ENCODE measurements around the gene ELOVL5. TPM values are rescaled to one million over a fixed set of nuclear protein-coding genes. Genes with fewer than 3 reads are reported as not detected.

ELOVL5 gene
- total RNA-seq, 6 experiments from 2014 or later = 82.0 to 104 (median 89.1) TPM

DNA sequence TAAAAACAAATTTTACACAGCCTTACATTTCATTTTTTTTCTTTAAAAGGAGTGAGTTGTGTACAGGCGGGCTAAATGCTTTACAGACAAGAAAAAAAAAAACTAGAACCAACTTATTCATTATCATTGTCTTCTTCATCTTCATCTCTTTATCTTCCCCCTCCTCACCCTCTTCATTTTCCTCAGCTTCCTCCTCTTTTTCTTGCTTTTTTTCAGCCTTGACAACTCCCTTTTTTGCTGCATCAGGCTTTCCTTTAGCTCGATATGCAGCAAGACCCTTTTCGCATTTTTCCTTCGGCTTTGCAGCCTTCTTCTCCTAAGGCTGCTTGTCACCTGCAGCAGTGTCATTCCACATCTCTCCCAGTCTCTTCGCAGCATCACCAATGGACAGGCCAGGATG, 113.2 kb downstream of the ELOVL5 start:
- H3K4me1 Mint-ChIP-seq (ENCODE audit: low read depth) = no peaks in the 10 kb centered on the region
- H3K36me3 Mint-ChIP-seq (ENCODE audit: low read depth) = no peaks in the 10 kb centered on the region
- H3K27ac Mint-ChIP-seq = no peak overlapping the region
- no peak for DNase-seq
- peaks cover 34% of the 10 kb centered on the region for H3K27me3 Mint-ChIP-seq (ENCODE audit: insufficient read depth)
- TF ChIP-seq, protein P1, sequence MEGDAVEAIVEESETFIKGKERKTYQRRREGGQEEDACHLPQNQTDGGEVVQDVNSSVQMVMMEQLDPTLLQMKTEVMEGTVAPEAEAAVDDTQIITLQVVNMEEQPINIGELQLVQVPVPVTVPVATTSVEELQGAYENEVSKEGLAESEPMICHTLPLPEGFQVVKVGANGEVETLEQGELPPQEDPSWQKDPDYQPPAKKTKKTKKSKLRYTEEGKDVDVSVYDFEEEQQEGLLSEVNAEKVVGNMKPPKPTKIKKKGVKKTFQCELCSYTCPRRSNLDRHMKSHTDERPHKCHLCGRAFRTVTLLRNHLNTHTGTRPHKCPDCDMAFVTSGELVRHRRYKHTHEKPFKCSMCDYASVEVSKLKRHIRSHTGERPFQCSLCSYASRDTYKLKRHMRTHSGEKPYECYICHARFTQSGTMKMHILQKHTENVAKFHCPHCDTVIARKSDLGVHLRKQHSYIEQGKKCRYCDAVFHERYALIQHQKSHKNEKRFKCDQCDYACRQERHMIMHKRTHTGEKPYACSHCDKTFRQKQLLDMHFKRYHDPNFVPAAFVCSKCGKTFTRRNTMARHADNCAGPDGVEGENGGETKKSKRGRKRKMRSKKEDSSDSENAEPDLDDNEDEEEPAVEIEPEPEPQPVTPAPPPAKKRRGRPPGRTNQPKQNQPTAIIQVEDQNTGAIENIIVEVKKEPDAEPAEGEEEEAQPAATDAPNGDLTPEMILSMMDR (IDR thresholded peaks at IDR 0.05) = no peak
- H3K4me3 Mint-ChIP-seq = no peak overlapping the region
- H3K9me3 Mint-ChIP-seq = no peaks in the 10 kb centered on the region

DNA sequence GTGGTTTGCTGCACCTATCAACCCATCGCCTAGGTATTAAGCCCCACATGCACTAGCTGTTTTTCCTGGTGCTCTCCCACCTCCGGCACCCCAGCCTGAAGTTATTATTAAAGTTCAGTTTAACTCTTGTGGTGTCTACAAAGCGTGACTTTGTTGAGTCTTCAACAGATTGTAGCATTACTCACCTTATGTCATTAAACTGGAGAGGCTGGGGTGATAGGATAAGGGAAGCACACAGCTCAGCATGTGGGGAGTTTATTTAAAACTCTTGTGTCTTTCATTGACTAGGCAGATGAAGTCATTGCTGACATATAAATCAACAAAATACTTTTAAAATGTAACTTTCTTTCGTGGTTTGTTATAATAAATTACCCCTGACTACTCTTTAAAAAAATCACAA, 115.4 kb downstream of the ELOVL5 start:
- no peaks in the 10 kb centered on the region for H3K36me3 Mint-ChIP-seq (ENCODE audit: low read depth)
- no peak overlapping the region for H3K4me3 Mint-ChIP-seq
- peaks cover 39% of the 10 kb centered on the region for H3K27me3 Mint-ChIP-seq (ENCODE audit: insufficient read depth)
- no peak overlapping the region for H3K27ac Mint-ChIP-seq
- TF ChIP-seq, protein P1 (IDR thresholded peaks at IDR 0.05) = no peak
- DNase-seq = no peak
- H3K4me1 Mint-ChIP-seq (ENCODE audit: low read depth) = no peaks in the 10 kb centered on the region
- no peaks in the 10 kb centered on the region for H3K9me3 Mint-ChIP-seq

DNA sequence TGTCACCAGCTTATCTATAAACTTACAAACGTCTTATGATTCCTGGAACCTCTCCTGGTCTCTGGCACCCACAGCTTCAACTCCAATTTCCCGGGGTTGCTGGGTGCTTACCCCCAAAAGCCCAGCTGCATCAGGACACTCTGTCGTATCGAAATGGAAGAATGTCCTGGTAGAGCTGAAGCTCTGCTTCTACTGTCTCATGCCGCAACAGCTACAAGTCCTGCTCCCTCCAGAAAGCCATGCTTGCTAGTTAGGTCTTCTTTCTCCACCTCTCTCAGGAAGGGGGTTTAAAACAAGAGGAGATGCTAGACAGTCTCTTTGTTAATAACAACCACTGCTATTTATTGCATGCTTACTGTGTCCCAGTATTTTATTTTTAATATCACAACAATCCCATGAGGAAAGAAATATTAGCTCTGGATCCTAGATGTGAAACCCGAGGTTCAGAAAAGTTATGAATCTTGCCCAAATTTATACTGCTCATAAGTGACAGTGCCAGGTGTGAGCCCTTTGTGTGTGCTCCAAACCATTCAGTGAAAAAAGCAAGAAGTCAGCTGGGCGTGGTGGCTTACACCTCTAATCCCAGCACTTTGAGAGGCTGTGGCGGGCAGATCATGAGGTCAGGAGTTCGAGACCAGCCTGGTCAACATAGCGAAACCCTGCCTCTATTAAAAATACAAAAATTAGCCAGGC, 117.8 kb downstream of the ELOVL5 start:
- H3K4me3 Mint-ChIP-seq = no peak overlapping the region
- TF ChIP-seq, protein P1 (IDR thresholded peaks at IDR 0.05) = no peak
- H3K27ac Mint-ChIP-seq = no peak overlapping the region
- no peaks in the 10 kb centered on the region for H3K9me3 Mint-ChIP-seq
- H3K4me1 Mint-ChIP-seq (ENCODE audit: low read depth) = no peaks in the 10 kb centered on the region
- H3K27me3 Mint-ChIP-seq (ENCODE audit: insufficient read depth) = peaks cover 33% of the 10 kb centered on the region
- no peaks in the 10 kb centered on the region for H3K36me3 Mint-ChIP-seq (ENCODE audit: low read depth)
- DNase-seq = no peak

DNA sequence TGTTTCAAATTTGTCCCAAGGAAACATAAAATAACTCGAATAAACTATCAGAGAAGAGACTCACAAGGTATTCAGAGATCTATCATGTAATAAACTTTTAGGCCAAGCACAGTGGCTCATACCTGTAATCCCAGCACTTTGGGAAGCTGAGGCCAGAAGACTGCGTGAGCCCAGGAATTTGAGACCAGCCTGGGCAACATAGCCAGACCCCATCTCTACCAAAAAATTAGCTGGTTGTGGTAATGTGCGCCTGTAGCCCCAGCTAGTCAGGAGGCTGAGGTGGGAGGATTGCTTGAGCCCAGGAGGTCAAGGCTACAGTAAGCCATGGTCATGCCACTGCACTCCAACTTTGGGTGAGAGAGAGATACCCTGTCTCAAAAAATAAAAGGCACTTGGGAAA, 120.9 kb downstream of the ELOVL5 start:
- Mint-ChIP-seq H3K9me3 (no peaks in the 10 kb centered on the region), H3K4me3 (no peak overlapping the region), H3K36me3 (ENCODE audit: low read depth) (no peaks in the 10 kb centered on the region), H3K27ac (no peak overlapping the region), H3K4me1 (ENCODE audit: low read depth) (no peaks in the 10 kb centered on the region), H3K27me3 (ENCODE audit: insufficient read depth) (peaks cover 27% of the 10 kb centered on the region)
- DNase-seq = no peak
- TF ChIP-seq, protein P1 (IDR thresholded peaks at IDR 0.05) = no peak

DNA sequence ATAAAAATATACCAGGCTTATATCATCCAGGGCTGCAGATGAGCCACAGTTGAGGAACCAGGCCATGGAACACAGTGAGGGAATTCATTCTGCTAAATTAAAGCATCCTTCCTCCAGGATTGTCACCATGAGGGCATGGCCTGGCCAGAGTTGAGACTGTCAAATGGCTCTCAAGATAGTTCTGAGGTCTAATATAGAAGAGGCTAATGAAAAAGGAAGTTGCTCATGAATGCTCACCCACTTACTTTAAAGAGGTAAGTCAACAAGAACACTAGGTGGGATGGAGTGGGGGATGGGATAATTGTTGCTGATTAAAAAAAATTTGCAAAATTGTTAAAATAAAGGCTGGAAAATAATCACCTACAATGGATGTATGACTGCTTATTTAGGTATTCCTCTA, 128.1 kb downstream of the ELOVL5 start:
- H3K27ac Mint-ChIP-seq = no peak overlapping the region
- TF ChIP-seq, protein P1 (IDR thresholded peaks at IDR 0.05) = no peak
- no peaks in the 10 kb centered on the region for H3K9me3 Mint-ChIP-seq
- no peak overlapping the region for H3K4me3 Mint-ChIP-seq
- no peak for DNase-seq
- H3K27me3 Mint-ChIP-seq (ENCODE audit: insufficient read depth) = peaks cover 5% of the 10 kb centered on the region
- H3K4me1 Mint-ChIP-seq (ENCODE audit: low read depth) = peaks cover 6% of the 10 kb centered on the region; the same call in 1 of the 2 replicates
- no peaks in the 10 kb centered on the region for H3K36me3 Mint-ChIP-seq (ENCODE audit: low read depth)

Small RNA genes within 50 kb of the gene (microRNA-seq; reads per million reads assigned to microRNA genes)
- not detected for gene MIR5685

Other genes starting within 250 kb of the ELOVL5 start
- gene GCM1, start 200.1 kb downstream of the ELOVL5 start, total RNA-seq (2021; fragmentation: NEBNext Ultra II Directional; extraction: Animal tissue kit (Norgen Biotek cat#: 25700)) = not detected
- 10 to 100 TPM; 10.6 to 18.1 (median 16.0) TPM for gene GCLC, start 196.2 kb upstream of the ELOVL5 start, total RNA-seq (2021; fragmentation: NEBNext Ultra II Directional; extraction: Animal tissue kit (Norgen Biotek cat#: 25700))

Measured in HFFc6 (cell line).